ENCODE results near the gene ARHGAP18.

Gene ARHGAP18

DNA sequence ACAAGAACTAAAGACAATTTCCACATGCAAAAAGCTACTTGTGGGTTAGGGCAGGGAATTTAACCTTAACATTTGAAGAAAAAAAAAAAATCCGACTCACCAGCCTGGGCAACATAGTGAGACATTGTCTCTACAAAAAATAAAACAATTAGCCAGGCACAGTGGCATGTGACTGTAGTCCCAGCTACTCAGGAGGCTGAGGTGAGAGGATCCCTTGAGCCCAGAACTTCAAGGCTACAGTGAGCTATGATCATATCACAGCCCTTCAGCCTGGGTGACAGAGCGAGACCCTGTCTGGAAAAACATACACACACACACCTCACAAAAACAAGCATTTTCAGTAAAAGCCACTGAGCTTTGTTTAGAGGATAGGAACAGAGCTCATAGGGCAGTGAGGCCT, 56.2 kb downstream of the ARHGAP18 start:
- no peak for DNase-seq (ENCODE audit: extremely low read depth, low read depth)
- TF ChIP-seq, protein P1, sequence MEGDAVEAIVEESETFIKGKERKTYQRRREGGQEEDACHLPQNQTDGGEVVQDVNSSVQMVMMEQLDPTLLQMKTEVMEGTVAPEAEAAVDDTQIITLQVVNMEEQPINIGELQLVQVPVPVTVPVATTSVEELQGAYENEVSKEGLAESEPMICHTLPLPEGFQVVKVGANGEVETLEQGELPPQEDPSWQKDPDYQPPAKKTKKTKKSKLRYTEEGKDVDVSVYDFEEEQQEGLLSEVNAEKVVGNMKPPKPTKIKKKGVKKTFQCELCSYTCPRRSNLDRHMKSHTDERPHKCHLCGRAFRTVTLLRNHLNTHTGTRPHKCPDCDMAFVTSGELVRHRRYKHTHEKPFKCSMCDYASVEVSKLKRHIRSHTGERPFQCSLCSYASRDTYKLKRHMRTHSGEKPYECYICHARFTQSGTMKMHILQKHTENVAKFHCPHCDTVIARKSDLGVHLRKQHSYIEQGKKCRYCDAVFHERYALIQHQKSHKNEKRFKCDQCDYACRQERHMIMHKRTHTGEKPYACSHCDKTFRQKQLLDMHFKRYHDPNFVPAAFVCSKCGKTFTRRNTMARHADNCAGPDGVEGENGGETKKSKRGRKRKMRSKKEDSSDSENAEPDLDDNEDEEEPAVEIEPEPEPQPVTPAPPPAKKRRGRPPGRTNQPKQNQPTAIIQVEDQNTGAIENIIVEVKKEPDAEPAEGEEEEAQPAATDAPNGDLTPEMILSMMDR (IDR thresholded peaks at IDR 0.05; ENCODE audit: low read depth, low read length) = no peak

DNA sequence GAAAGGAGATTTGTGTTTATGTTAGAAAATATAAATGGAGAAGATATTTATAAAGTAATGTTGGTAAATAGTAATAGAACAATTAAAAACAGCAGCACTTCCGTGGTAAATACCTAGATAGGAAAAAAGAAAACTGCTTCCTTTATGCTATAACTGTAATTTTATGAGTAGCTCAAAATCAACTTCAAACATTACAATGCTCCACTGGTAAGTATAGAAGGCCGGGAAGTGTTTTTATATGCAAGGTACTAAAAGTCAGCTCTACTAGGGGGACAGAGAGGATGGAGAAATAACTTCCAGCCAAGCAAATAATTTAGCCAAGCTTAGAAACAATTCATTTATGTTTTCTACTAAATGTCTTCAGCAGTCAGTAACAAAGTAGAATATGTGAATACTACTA, 56.7 kb downstream of the ARHGAP18 start:
- no peak for DNase-seq (ENCODE audit: extremely low read depth, low read depth)
- TF ChIP-seq, protein P1 (IDR thresholded peaks at IDR 0.05; ENCODE audit: low read depth, low read length) = no peak

DNA sequence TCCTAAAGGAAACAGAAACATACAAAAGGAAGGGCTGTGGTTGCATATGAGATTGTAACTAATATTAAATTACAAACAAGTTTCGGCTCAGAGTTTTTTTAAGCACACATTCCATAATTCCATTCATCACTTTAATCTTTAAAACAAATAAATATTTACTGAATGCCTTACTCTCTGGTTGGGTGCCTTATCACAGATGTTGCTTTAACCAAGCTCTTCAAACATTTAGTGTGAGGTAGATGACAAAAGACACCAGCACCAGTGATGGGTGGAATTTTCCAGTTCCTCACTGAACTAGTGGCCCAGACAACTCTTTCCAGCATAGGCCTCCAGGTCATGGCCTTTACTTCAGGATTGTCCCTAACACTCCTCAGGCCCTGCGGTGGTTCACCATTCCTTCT, 58.7 kb downstream of the ARHGAP18 start:
- TF ChIP-seq, protein P1 (IDR thresholded peaks at IDR 0.05; ENCODE audit: low read depth, low read length) = no peak
- no peak for DNase-seq (ENCODE audit: extremely low read depth, low read depth)

DNA sequence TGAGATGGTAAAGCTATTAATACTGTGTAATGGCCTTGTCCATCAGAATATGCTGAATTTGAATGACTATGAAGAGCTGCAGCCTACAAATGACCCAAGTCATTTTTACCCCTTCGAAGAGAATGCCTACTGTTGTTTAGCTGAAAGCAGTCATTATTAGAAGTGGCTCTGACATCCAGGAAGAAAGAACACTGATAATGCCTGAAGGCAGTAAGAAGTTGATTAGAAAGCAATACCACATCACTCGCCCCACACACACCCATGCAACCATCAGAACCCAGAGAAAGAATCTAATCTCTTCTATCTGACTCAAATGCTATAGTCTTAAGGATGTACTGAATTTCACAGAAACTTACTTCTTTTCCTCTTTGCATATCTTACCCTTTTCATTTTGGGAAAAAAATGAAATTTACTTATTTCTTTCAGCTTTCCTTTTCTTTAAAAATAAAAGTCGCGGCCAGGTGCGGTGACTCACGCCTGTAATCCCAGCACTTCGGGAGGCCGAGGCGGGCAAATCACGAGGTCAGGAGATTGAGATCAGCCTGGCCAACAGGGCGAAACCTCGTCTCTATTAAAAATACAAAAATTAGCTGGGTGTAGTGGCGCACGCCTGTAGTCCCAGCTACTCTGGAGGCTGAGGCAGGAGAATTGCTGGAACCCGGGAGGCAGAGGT, 61.0 kb downstream of the ARHGAP18 start:
- TF ChIP-seq, protein P1 (IDR thresholded peaks at IDR 0.05; ENCODE audit: low read depth, low read length) = no peak
- no peak for DNase-seq (ENCODE audit: extremely low read depth, low read depth)

DNA sequence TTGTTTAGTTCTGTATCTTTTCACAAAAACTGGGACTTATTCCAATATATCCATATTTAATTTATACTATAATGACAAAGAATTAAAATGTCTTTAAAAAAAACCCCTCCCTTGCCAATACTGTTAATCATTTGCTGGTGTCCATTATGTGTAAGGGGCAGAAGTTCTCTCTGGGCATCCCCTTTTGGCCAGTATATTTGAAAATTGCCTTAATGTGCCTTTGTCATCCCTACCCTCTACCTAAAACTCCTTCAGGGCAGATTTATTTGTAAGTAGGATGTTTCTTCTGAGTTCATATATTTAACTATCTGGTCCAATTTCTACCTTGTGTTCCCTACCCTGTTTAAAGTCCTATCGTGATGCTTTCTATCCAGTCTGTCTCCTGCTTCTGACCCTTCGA, 62.9 kb downstream of the ARHGAP18 start:
- no peak for DNase-seq (ENCODE audit: extremely low read depth, low read depth)
- TF ChIP-seq, protein P1 (IDR thresholded peaks at IDR 0.05; ENCODE audit: low read depth, low read length) = no peak

DNA sequence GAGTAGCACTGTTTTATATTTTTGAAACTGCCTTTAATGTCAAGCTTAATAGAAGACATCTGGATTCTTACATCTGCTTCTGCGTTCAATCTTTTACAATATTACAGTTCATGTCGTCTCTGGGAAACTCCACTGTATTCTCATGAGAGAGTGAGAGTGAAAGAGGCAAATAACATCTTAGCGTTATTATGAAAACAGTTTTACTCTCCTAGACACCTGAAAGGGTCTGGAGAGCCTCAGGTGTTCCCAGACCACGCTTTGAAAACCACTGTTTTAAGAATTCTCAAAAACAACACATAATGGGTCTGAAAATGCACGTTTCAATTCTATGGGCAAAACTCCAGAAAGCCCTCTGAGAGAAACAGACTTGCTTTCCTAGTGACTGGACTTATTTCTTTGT, 63.3 kb downstream of the ARHGAP18 start:
- TF ChIP-seq, protein P1 (IDR thresholded peaks at IDR 0.05; ENCODE audit: low read depth, low read length) = no peak
- no peak for DNase-seq (ENCODE audit: extremely low read depth, low read depth)

DNA sequence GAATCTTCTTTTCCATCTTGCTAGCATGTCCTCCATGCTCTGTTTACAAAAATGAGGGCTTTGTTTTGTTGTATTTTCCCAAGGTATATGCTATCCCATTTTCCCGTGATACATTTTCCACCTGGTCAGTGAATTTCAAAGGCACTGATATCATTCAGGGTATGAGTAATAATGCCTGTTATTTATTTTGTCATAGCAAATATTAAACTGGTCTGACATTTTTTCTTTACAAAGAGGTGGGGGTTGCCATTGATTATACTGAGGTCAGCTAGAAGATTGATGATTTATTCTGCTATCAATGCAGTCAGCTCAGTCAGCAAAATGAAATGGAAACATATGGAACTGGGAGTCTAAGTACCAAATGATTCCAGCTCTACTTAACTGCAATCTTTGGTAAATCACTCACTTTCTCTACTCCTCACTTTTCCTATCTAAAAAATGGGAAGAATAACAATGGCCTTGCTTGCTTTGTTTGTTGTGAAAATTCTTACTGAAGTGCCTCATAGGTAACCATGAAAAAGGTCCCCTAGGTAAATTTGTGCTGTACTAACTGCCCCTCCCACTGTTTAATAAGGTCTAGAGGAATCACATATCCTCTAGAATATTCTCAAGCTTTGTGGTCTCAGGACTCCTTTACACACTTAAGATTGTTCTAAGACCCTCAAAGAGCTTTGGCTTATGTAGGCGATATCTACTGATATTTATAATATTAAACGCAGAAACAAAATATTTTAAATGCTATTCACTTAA, 64.0 kb downstream of the ARHGAP18 start:
- TF ChIP-seq, protein P1 (IDR thresholded peaks at IDR 0.05; ENCODE audit: low read depth, low read length) = no peak

More for the DNA sequence above, 64.0 kb downstream of the ARHGAP18 start:
- no peak for DNase-seq (ENCODE audit: extremely low read depth, low read depth)

Measured in AG09319 (cell line).